Small intestine (tissue), 7 donors: ENCODE measurements around the gene CKAP2L. TPM values are rescaled to one million over a fixed set of nuclear protein-coding genes. Genes with fewer than 3 reads are reported as not detected.
A peak's percentile ranks its signal among the peaks of the same experiment; 100 is the strongest.

Experiments
- DNase-seq, 2 donors: peaks; one replicate each; pipeline versions ENCODE4 v3.0.0 to v3.0.0-alpha.2; 2013
- FAIRE-seq: peaks from 2 replicates; lab custom pipeline; 2012; peaks lifted over from hg19 to GRCh38; lab: Jason Lieb, UNC
- H3K27ac ChIP-seq, 3 donors: one replicate each; pipeline ENCODE4 v1.5.1; 2013; ENCODE audit warnings: low read length in 2 of 3, mild to moderate bottlenecking in 2 of 3, control low read depth in 1 of 3, inconsistent platforms in 1 of 3, low read depth in 1 of 3, moderate library complexity in 1 of 3
- H3K27me3 ChIP-seq, 3 donors: one replicate each; pipeline ENCODE4 v1.6.1; 2013; ENCODE audit warnings: low read length in 3 of 3, inconsistent platforms in 1 of 3; ENCODE audit not compliant: control insufficient read depth in 3 of 3, insufficient read depth in 3 of 3
- H3K36me3 ChIP-seq, 3 donors: one replicate each; pipeline ENCODE4 v1.6.1; 2013; ENCODE audit warnings: low read length in 3 of 3, inconsistent platforms in 1 of 3, low read depth in 1 of 3, mild to moderate bottlenecking in 1 of 3, moderate library complexity in 1 of 3; ENCODE audit not compliant: control insufficient read depth in 3 of 3, insufficient read depth in 2 of 3
- H3K4me1 ChIP-seq, 3 donors: one replicate each; pipeline ENCODE4 v1.6.1; 2013; ENCODE audit warnings: low read length in 2 of 3, inconsistent platforms in 1 of 3, low read depth in 1 of 3, mild to moderate bottlenecking in 1 of 3, moderate library complexity in 1 of 3; ENCODE audit not compliant: control insufficient read depth in 3 of 3, insufficient read depth in 2 of 3
- H3K4me3 ChIP-seq, 3 donors: one replicate each; pipeline ENCODE4 v1.5.1; 2013; ENCODE audit warnings: low read length in 3 of 3, control low read depth in 1 of 3, inconsistent platforms in 1 of 3, low read depth in 1 of 3, mild to moderate bottlenecking in 1 of 3, moderate library complexity in 1 of 3
- H3K9me3 ChIP-seq, 2 donors: one replicate each; pipeline ENCODE4 v1.6.1; 2013; ENCODE audit warnings: low read depth in 1 of 2, low read length in 1 of 2; ENCODE audit not compliant: control insufficient read depth in 2 of 2, insufficient read depth in 1 of 2
- WGBS, 3 donors: extraction: QIAGEN DNeasy Blood & Tissue Kit; methylation state at CpG; one replicate each; pipeline ENCODE4 v1.1.7; 2013; 5-methylcytosine and 5-hydroxymethylcytosine counted together
- polyA plus RNA-seq, 4 donors: library from polyadenylated mRNA; stranded (reverse) in 3 of 4; unstranded in 1 of 4; fragments of 200-250 nt in 3 of 4; fragments of 120-200 nt in 1 of 4; gene quantifications; one replicate each; pipeline versions ENCODE4 v1.2.1 to v1.2.3, GENCODE V29; 2013
- donor health status: healthy with polysubstance abuse.
- donor health status: control.
- donor health status: control.
- donor health status: Bipolar disorder and iron deficiency.
- donor health status: healthy.

CKAP2L gene
- polyA plus RNA-seq, 4 donors = 3.6 to 8.0 TPM; not detected in 2

DNA sequence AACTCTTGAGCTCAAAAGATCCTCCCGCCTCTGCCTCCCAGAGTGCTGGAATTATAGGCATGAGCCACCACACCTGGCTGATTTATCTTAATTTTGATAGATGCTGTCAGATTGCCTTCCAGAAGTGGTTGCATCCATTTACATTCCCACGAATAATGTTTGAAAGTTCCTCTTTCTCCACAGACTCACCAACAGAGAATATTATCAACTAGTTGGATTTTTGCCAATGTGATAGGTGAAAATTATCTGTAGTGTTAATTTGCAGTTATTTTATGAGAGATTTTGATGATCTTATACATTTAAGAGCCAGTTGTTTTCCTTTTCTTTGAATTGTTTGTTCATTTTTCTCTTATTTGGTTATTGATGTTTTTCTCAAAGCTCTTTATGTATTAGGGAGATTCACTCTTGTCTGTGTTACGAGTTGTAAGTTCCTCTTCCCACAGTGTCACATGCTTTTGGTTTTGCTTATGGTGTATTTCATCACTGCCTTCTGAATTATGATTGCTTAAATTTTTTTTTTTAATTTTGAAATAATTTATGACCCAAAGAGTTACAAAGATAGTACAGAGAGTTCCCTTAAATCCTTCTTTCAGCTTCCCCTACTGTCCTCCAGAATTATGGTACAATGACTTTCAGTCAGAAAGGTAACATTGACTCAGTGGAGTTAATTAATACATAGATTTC, 64.3 kb downstream of the CKAP2L start:
- Histone ChIP-seq H3K36me3 (no peaks in the 10 kb centered on the region), H3K4me3 (no peak overlapping the region), H3K9me3 (no peaks in the 10 kb centered on the region), H3K27me3 (peaks cover 0 to 2% (median 0%) of the 10 kb centered on the region in 3 donors), H3K27ac (peak overlapping the region in 1 of 3 donors; percentile 14), H3K4me1 (no peaks in the 10 kb centered on the region)
- no peak for FAIRE-seq
- DNase-seq = no peak
- 55 to 65% (median 60%) methylated on average over 3 of the region's 3 CpGs for WGBS, 3 donors

DNA sequence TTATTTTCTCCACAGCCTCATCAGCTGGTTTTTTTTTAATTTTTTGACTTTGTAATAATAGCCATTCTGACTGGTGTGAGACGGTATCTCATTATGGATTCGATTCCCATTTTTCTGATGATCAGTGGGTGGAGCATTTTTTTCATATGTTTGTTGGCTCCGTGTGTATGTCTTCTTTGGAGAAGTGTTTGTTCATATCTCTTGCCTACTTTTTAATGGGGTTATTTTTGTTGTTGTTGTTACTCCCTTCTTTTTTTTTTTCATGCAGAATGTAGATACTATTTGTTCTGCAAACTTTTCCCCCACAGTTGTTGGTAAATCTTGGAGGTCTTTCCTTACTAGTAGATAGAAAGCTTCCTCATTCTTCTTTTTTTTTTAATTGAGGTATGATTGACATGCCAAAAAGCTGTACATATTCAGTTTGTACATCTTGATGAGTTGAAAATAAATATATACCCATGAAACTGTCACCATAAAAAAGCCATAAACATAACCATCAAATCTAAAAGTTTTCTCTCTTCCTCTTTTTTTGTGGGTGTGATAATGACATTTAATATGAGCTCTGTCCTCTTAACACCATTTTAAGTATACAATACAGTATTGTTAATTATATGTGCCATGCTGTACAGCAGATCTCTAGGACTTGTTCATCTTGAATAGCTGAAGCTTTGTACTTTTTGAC, 65.4 kb downstream of the CKAP2L start:
- H3K36me3 ChIP-seq = no peaks in the 10 kb centered on the region
- H3K4me1 ChIP-seq = no peaks in the 10 kb centered on the region
- H3K4me3 ChIP-seq = no peak overlapping the region
- 85 to 91% (median 89%) methylated on average over 3 of the region's 3 CpGs for WGBS, 3 donors
- DNase-seq (no peak), FAIRE-seq (no peak)
- H3K27me3 ChIP-seq = no peaks in the 10 kb centered on the region
- H3K27ac ChIP-seq = no peak overlapping the region
- H3K9me3 ChIP-seq = no peaks in the 10 kb centered on the region

DNA sequence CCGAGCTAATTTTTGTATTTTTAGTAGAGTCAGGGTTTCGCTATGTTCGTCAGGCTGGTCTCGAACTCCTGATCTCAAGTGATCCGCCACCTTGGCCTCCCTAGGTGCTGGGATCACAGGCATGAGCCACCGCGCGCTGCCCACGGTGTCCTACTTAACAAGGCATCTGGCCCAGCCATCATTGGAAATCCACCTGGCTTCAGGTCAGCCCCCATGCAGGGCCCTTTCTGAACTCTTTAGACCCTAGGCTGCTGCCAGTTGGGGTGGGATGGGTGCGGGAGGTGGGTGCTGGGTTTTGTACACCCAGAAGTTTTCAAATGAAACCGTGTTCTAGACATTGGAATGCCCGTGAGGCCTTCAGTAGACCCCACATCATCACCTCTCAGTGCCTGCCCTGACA, 70.2 kb downstream of the CKAP2L start:
- peaks cover 0 to 11% (median 5%) of the 10 kb centered on the region in 3 donors for H3K4me1 ChIP-seq
- no peaks in the 10 kb centered on the region for H3K36me3 ChIP-seq
- DNase-seq = no peak
- no peaks in the 10 kb centered on the region for H3K27me3 ChIP-seq
- H3K9me3 ChIP-seq = no peaks in the 10 kb centered on the region
- WGBS, 3 donors = 96 to 97% (median 97%) methylated on average over 11 to 12 of the region's 12 CpGs
- H3K4me3 ChIP-seq = no peak overlapping the region
- H3K27ac ChIP-seq = no peak overlapping the region
- no peak for FAIRE-seq

DNA sequence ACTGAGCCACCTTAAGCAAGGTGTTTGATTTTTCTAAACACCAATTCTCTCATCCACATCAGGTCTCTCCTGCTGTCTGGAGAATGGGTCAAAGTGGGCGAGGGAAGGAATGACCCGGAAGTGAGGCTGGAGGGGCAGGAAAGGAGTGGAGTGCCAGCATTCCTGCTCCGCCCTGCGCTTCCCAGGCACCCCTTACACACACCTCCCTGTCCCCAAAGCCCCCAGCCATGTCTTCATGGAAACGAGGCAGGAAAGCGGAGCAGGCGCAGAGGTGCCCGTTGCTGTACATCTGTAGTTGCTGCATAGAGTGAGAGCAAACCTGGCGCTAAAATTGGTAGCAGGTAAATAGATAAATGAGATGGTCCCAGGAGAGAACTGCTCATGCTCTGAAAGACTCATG, 70.8 kb downstream of the CKAP2L start:
- no peak overlapping the region for H3K4me3 ChIP-seq
- no peak for DNase-seq
- FAIRE-seq = no peak
- 87 to 90% (median 90%) methylated on average over 9 of the region's 9 CpGs for WGBS, 3 donors
- no peaks in the 10 kb centered on the region for H3K27me3 ChIP-seq
- H3K4me1 ChIP-seq = peaks cover 0 to 11% (median 5%) of the 10 kb centered on the region in 3 donors
- no peaks in the 10 kb centered on the region for H3K36me3 ChIP-seq
- H3K9me3 ChIP-seq = no peaks in the 10 kb centered on the region
- no peak overlapping the region for H3K27ac ChIP-seq

DNA sequence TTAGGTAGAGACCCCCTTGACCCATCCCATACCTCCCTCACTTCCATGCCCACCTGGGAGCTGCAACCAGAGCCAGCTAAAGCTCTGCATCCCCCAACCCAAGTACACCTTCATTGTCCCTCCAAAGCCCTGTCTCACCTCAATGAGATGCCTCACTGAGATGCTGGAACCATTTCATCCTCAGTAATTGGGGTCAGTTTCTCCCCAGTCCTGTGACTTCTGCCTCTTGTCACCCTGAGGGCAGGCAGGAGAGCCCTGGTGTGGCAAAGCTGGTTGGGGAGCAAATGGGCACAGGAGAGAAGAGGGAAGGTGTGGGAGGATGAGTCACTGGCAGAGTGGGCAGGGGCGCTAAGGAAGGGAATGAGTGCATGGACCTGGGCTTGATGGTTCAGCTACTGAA, 71.5 kb downstream of the CKAP2L start:
- peak overlapping the region; percentile 1 to 85 (median 48) for H3K27ac ChIP-seq
- no peak for FAIRE-seq

DNA sequence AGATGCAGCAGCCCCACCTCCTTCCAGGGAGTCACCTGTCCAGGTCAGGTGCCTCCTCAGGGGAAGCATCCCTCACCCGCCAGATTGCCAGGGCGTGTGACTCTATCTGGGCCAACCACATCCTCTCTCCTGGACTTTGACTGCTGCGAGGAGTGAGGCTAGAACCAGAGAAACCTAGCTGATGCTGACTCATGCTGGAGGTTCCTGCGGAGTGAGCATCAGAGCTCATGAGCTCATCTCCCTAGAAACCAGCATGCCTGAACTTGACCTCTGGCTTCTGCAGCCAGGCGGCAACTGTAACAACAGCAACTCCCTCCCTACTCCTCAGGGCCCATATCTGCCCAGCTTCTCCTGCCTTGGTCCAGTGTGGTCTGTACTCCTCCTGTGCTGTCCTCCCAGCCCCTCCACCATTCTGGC, 71.9 kb downstream of the CKAP2L start:
- no peak for FAIRE-seq
- H3K27ac ChIP-seq = peak overlapping the region; percentile 1 to 85 (median 48)
- H3K36me3 ChIP-seq = no peaks in the 10 kb centered on the region
- peaks cover 0 to 11% (median 5%) of the 10 kb centered on the region in 3 donors for H3K4me1 ChIP-seq
- H3K4me3 ChIP-seq = no peak overlapping the region
- H3K27me3 ChIP-seq = no peaks in the 10 kb centered on the region
- no peaks in the 10 kb centered on the region for H3K9me3 ChIP-seq
- 2 to 32% (median 7%) methylated on average over 5 of the region's 5 CpGs for WGBS, 3 donors
- peak; percentile 95 to 97 for DNase-seq

More for the DNA sequence above, 71.5 kb downstream of the CKAP2L start:
- H3K4me1 ChIP-seq = peaks cover 0 to 11% (median 5%) of the 10 kb centered on the region in 3 donors
- H3K36me3 ChIP-seq = no peaks in the 10 kb centered on the region
- DNase-seq = no peak
- H3K9me3 ChIP-seq = no peaks in the 10 kb centered on the region
- H3K4me3 ChIP-seq = no peak overlapping the region
- no peaks in the 10 kb centered on the region for H3K27me3 ChIP-seq
- WGBS, 3 donors = 56 to 83% (median 67%) methylated on average over 1 of the region's 1 CpG

DNA sequence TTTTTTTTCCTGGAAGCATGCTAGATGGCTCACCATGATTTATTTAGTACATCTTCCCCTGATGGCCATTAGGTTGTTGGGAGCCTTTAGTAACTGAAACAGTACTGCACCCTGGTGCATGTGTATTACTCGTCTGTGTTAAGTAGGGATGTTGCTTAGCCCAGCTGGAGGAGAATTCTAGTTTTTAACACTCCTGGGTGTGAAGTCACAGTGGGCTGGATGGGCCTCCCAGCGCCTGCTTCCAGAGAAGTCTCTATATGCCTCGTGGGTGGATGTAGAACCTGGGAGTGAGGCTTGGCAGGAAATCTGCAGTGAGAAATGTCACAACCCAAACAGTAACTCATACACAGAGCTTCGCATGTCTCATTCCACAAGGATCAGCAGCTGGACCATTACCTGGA, 72.5 kb downstream of the CKAP2L start:
- no peak overlapping the region for H3K4me3 ChIP-seq
- no peak for FAIRE-seq
- no peak for DNase-seq
- H3K27ac ChIP-seq = peak overlapping the region in 2 of 3 donors; percentile 34 to 73
- no peaks in the 10 kb centered on the region for H3K27me3 ChIP-seq
- 33 to 64% (median 42%) methylated on average over 4 of the region's 4 CpGs for WGBS, 3 donors
- no peaks in the 10 kb centered on the region for H3K9me3 ChIP-seq
- H3K36me3 ChIP-seq = no peaks in the 10 kb centered on the region
- H3K4me1 ChIP-seq = peaks cover 0 to 11% (median 5%) of the 10 kb centered on the region in 3 donors

DNA sequence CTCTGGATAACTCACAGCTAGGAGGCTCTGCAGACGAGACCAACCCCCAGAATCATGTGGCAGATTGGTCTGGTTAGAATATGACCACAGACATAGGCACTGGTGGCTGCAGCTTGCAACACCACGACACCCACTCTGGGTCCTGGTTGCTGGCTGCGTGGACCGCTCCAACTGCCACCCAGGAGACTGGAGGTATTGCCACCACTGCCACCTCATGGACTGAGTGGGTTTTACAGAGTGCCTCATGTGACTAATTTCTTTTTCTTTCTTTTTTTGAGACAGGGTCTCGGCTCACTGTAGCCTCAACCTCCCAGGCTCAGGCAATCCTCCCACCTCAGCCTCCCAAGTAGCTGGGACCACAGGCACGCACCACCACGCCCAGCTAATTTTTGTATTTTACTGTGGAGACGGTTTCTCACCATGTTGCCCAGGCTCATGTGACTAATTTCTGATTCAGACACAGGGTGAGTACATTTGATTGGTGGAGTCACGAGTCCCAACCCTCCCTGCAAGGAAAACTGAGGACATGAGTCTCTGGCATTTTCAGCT, 73.5 kb downstream of the CKAP2L start:
- WGBS, 3 donors = 14 to 37% (median 15%) methylated on average over 9 of the region's 9 CpGs
- Histone ChIP-seq H3K27me3 (no peaks in the 10 kb centered on the region), H3K4me1 (peaks cover 0 to 11% (median 5%) of the 10 kb centered on the region in 3 donors), H3K9me3 (no peaks in the 10 kb centered on the region), H3K36me3 (no peaks in the 10 kb centered on the region), H3K27ac (no peak overlapping the region), H3K4me3 (no peak overlapping the region)
- DNase-seq (peak; percentile 68 to 72), FAIRE-seq (no peak)
